Fibroblast of lung (primary cell): Measurements from ENCODE around the gene ANO2. TPM values are rescaled to one million over a fixed set of nuclear protein-coding genes. Genes with fewer than 3 reads are reported as not detected.

ENCODE experiments used
- DNase-seq, 2 donors: peaks; one replicate each; pipeline versions ENCODE4 v3.0.0 to v3.0.0-alpha.2; 2010; ENCODE audit warnings: low read depth in 2 of 2
- H2AFZ ChIP-seq: 2 replicates; pipeline ENCODE4 v1.5.1; 2012; ENCODE audit warnings: low read length, control low read depth, inconsistent platforms
- H3K27ac ChIP-seq: 2 replicates; pipeline ENCODE4 v1.5.1; 2011; ENCODE audit warnings: low read length, control low read depth; ENCODE audit not compliant: insufficient read depth
- H3K27me3 ChIP-seq: 2 replicates; pipeline ENCODE4 v1.5.1; 2011; ENCODE audit warnings: mild to moderate bottlenecking, low read length; ENCODE audit not compliant: control insufficient read depth, insufficient read depth
- H3K36me3 ChIP-seq: 2 replicates; pipeline ENCODE4 v1.5.1; 2011; ENCODE audit warnings: low read length; ENCODE audit not compliant: control insufficient read depth, insufficient read depth
- H3K4me1 ChIP-seq: 2 replicates; pipeline ENCODE4 v1.5.1; 2011; ENCODE audit warnings: low read length; ENCODE audit not compliant: control insufficient read depth, insufficient read depth; ENCODE audit errors: extremely low read depth
- H3K4me2 ChIP-seq: 2 replicates; pipeline ENCODE4 v1.5.1; 2011; ENCODE audit warnings: low read length, control low read depth; ENCODE audit not compliant: insufficient read depth; ENCODE audit errors: extremely low read depth
- H3K4me3 ChIP-seq, 4 experiments: fragments of 200-600 bp in 1 of 4; sonication (generic) in 1 of 4; replicated peaks in 1 of 4; 2 replicates each; pipeline ENCODE4 v1.5.1; 2011 to 2016; ENCODE audit warnings: low read length in 4 of 4, low read depth in 3 of 4, mild to moderate bottlenecking in 3 of 4, control low read depth in 2 of 4, inconsistent platforms in 1 of 4, mixed read lengths in 1 of 4; ENCODE audit not compliant: insufficient read depth in 1 of 4; ENCODE audit errors: control extremely low read depth in 1 of 4
- H3K79me2 ChIP-seq: 2 replicates; pipeline ENCODE4 v1.5.1; 2012; ENCODE audit warnings: mild to moderate bottlenecking, low read length, inconsistent platforms; ENCODE audit not compliant: control insufficient read depth, insufficient read depth
- H3K9ac ChIP-seq: 2 replicates; pipeline ENCODE4 v1.5.1; 2011; ENCODE audit warnings: mild to moderate bottlenecking, low read length, control low read depth; ENCODE audit not compliant: insufficient read depth
- H3K9me3 ChIP-seq: 2 replicates; pipeline ENCODE4 v1.5.1; 2012; ENCODE audit warnings: low read depth, low read length; ENCODE audit not compliant: control insufficient read depth, insufficient read depth
- H4K20me1 ChIP-seq: 2 replicates; pipeline ENCODE4 v1.5.1; 2011; ENCODE audit warnings: low read length; ENCODE audit not compliant: control insufficient read depth, insufficient read depth; ENCODE audit errors: extremely low read depth
- EZH2 ChIP-seq: IDR thresholded peaks from 2 replicates; pipeline ENCODE4 v1.5.1; 2012; ENCODE audit warnings: low read length, control low read depth, mild to moderate bottlenecking; ENCODE audit errors: missing control alignments
- polyA plus RNA-seq, 2 donors: library from polyadenylated mRNA; depleted of rRNA in 1 of 2; stranded (reverse) in 1 of 2; unstranded in 1 of 2; fragments of >200 nt; gene quantifications; 2 replicates each; pipeline ENCODE4 v1.2.1, GENCODE V29; 2011 to 2012; ENCODE audit warnings: missing spikeins in 1 of 2
- total RNA-seq: library from RNA; depleted of rRNA; stranded (reverse); fragments of >200 nt; gene quantifications from 2 replicates; pipeline ENCODE4 v1.2.1, GENCODE V29; 2014
- TF ChIP-seq, protein P1 (sequence below), 2 donors: IDR thresholded peaks in 1 of 2; conservative IDR thresholded peaks in 1 of 2; 1 replicate in 1 of 2; 2 replicates in 1 of 2; pipeline ENCODE4 v1.5.1; 2011 to 2012; ENCODE audit warnings: low read length in 2 of 2, control low read depth in 1 of 2, inconsistent platforms in 1 of 2, low read depth in 1 of 2, mild to moderate bottlenecking in 1 of 2

The ANO2 gene
- total and polyA plus RNA-seq, 2 donors (not counting 1 experiment from before 2014, with no cell fraction given): 0.15 to 0.17 TPM

DNA sequence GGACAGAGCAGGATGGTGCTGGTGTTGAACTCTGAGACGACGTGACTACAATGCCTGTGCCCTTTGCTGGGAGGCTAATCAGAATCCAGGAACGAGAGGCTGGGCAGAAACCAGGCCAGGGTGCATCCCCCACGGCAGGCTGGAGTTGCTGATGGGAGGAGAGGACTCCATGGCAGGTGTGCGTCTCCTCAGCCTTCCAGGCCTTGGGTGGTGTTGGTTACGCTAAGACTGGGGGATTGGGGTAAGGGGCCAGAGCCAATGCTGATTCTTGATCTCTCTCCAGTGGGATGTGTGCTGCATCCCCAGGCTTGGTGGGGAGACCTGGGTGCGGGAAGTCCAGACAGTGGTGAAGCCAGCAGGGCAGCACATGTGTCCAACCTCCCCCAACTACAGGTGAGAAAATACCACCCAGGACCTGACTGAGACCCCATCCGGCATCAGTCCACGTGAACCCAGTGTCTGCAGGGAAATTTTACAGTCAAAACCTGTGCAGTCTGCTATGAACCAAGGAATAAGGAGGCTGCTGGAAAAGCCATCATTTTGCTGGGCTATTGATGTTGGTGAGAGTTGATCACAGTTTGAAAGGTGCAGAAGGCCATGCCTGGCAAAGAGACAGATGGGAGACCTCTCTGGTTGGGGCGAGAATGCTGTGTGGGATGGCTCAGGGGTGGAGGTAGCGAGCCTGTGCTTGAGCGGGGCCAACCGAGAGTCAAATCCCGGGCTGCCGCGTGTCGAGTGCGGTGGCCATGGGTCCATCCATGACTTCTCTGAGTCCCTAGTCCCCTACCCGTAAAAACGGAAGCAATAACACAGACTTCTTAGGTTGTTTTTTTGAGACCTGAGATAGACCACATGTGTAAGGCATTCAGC is 423.4 kb downstream of the ANO2 start:
- Histone ChIP-seq H3K27ac (no peak overlapping the region), H4K20me1 (no peaks in the 10 kb centered on the region), H2AFZ (no peak overlapping the region), H3K9ac (no peak overlapping the region), H3K4me1 (no peaks in the 10 kb centered on the region), H3K79me2 (no peaks in the 10 kb centered on the region), H3K9me3 (no peaks in the 10 kb centered on the region), H3K4me3 (no peak overlapping the region), H3K4me2 (no peak overlapping the region), H3K36me3 (no peaks in the 10 kb centered on the region), H3K27me3 (no peaks in the 10 kb centered on the region)
- DNase-seq: no peak
- TF ChIP-seq EZH2: no peak
- TF ChIP-seq, protein P1, sequence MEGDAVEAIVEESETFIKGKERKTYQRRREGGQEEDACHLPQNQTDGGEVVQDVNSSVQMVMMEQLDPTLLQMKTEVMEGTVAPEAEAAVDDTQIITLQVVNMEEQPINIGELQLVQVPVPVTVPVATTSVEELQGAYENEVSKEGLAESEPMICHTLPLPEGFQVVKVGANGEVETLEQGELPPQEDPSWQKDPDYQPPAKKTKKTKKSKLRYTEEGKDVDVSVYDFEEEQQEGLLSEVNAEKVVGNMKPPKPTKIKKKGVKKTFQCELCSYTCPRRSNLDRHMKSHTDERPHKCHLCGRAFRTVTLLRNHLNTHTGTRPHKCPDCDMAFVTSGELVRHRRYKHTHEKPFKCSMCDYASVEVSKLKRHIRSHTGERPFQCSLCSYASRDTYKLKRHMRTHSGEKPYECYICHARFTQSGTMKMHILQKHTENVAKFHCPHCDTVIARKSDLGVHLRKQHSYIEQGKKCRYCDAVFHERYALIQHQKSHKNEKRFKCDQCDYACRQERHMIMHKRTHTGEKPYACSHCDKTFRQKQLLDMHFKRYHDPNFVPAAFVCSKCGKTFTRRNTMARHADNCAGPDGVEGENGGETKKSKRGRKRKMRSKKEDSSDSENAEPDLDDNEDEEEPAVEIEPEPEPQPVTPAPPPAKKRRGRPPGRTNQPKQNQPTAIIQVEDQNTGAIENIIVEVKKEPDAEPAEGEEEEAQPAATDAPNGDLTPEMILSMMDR (conservative IDR thresholded peaks at IDR 0.05 in 1 of 2, IDR thresholded peaks at IDR 0.05 in 1 of 2; ENCODE audit: low read depth in 1 of 2, low read length in 2 of 2): no peak

DNA sequence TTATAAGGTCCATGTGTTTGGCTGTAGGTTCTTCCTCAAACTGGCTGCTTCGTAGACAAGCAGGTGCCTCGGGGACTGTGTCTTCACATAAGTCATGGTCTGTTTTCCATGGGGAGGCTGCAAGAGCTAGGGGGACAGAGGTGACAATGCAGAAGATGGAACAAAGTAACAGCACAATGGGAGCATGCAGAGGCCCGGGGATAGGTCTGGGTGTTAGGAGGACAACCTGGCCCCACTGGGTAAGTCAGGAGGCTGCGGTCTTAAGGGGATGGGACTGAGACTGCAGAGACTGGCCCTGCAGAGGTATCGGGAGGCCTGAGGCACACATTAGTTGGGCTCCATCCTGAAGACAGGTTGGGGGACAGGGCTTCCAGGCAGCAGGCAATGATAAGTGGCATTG is 424.2 kb downstream of the ANO2 start:
- no peaks in the 10 kb centered on the region for H3K4me1 ChIP-seq
- no peaks in the 10 kb centered on the region for H3K27me3 ChIP-seq
- H3K27ac ChIP-seq: no peak overlapping the region
- no peak for DNase-seq
- no peak overlapping the region for H3K9ac ChIP-seq
- no peak overlapping the region for H3K4me2 ChIP-seq
- TF ChIP-seq, protein P1 (conservative IDR thresholded peaks at IDR 0.05 in 1 of 2, IDR thresholded peaks at IDR 0.05 in 1 of 2; ENCODE audit: low read depth in 1 of 2, low read length in 2 of 2): no peak
- TF ChIP-seq EZH2: no peak
- no peaks in the 10 kb centered on the region for H3K36me3 ChIP-seq
- H3K9me3 ChIP-seq: no peaks in the 10 kb centered on the region
- no peaks in the 10 kb centered on the region for H4K20me1 ChIP-seq
- H3K4me3 ChIP-seq: no peak overlapping the region
- no peak overlapping the region for H2AFZ ChIP-seq
- no peaks in the 10 kb centered on the region for H3K79me2 ChIP-seq

DNA sequence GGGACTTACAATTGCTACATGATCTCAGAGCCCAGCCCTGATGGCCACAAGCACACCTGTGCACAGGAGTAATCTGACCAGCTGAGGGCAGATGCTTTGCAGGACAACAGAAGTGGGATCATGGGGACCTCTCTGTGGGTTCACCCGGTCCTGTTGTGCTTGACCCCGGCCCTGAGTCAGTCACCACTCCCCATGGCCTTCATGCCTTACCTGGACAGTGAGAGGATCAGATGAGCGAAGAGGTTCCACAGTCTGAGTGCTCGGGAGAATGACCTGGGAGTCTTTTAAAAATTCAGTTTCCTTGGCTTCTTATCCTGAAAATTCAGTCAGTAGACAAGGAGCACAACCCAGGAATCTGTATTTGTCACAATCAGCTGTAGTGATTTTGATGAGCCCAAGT is 425.0 kb downstream of the ANO2 start:
- no peak for DNase-seq
- H2AFZ ChIP-seq: no peak overlapping the region
- no peak overlapping the region for H3K9ac ChIP-seq
- no peak overlapping the region for H3K27ac ChIP-seq
- H3K9me3 ChIP-seq: no peaks in the 10 kb centered on the region
- no peaks in the 10 kb centered on the region for H3K36me3 ChIP-seq
- H3K4me1 ChIP-seq: no peaks in the 10 kb centered on the region
- H4K20me1 ChIP-seq: no peaks in the 10 kb centered on the region
- TF ChIP-seq, protein P1 (conservative IDR thresholded peaks at IDR 0.05 in 1 of 2, IDR thresholded peaks at IDR 0.05 in 1 of 2; ENCODE audit: low read depth in 1 of 2, low read length in 2 of 2): no peak
- TF ChIP-seq EZH2: no peak
- no peak overlapping the region for H3K4me3 ChIP-seq
- H3K27me3 ChIP-seq: no peaks in the 10 kb centered on the region
- no peak overlapping the region for H3K4me2 ChIP-seq
- H3K79me2 ChIP-seq: no peaks in the 10 kb centered on the region
